SK-N-SH (cell line): ENCODE measurements around the gene SYNE3.

Experiments used
- EP300 ChIP-seq, 2 experiments: IDR thresholded peaks; 2 replicates each; pipeline versions ENCODE4 v1.4.0 to v1.6.1; 2012; ENCODE audit warnings: borderline replicate concordance in 1 of 2, low read depth in 1 of 2, low read length in 1 of 2
- EZH2phosphoT487 ChIP-seq: fragments of 200-600 bp; sonication (generic); IDR thresholded peaks from 2 replicates; pipeline ENCODE4 v1.6.1; 2017; ENCODE audit warnings: low read depth, mixed run types, mild to moderate bottlenecking, antibody characterized with exemption, moderate library complexity, borderline replicate concordance
- FOSL2 ChIP-seq: IDR thresholded peaks from 2 replicates; pipeline ENCODE4 v1.4.0; 2012; ENCODE audit warnings: low read depth, mild to moderate bottlenecking, moderate library complexity, borderline replicate concordance
- FOXJ3 ChIP-seq: sonication (generic); formaldehyde crosslinking; IDR thresholded peaks from 2 replicates; pipeline ENCODE4 v1.5.1; 2020; ENCODE audit warnings: mild to moderate bottlenecking, missing genetic modification reagents
- MAX ChIP-seq: IDR thresholded peaks from 2 replicates; pipeline ENCODE4 v1.4.0; 2012; ENCODE audit warnings: low read depth
- POLR2AphosphoS5 ChIP-seq: IDR thresholded peaks from 2 replicates; pipeline ENCODE4 v1.6.1; 2012; ENCODE audit warnings: low read depth, low read length
- RAD21 ChIP-seq: IDR thresholded peaks from 2 replicates; pipeline ENCODE4 v1.6.1; 2012; ENCODE audit warnings: mild to moderate bottlenecking, low read length
- RCOR1 ChIP-seq: fragments of 150-350 bp; IDR thresholded peaks from 2 replicates; pipeline ENCODE4 v1.6.1; 2017; ENCODE audit warnings: antibody characterized with exemption, low read length
- RFX5 ChIP-seq: IDR thresholded peaks from 2 replicates; pipeline ENCODE4 v1.6.1; 2012; ENCODE audit warnings: mild to moderate bottlenecking, improper control_type of control experiment, low read length
- SIN3A ChIP-seq: IDR thresholded peaks from 2 replicates; pipeline ENCODE4 v1.6.1; 2012; ENCODE audit warnings: low read depth, mild to moderate bottlenecking, low read length, moderate library complexity, borderline replicate concordance
- TEAD4 ChIP-seq: IDR thresholded peaks from 2 replicates; pipeline ENCODE4 v1.4.0; 2012; ENCODE audit warnings: mild to moderate bottlenecking, borderline replicate concordance; ENCODE audit not compliant: insufficient read depth
- TF ChIP-seq, protein P1 (sequence below): fragments of 200-600 bp; sonication (generic); IDR thresholded peaks from 2 replicates; pipeline ENCODE4 v1.6.1; 2017; ENCODE audit warnings: antibody characterized with exemption, mild to moderate bottlenecking, moderate library complexity

- TF ChIP-seq MAX: no peak
- no peak for TF ChIP-seq SIN3A
- no peak for TF ChIP-seq FOXJ3 (CRISPR knock-in tag)
- TF ChIP-seq, protein P1, sequence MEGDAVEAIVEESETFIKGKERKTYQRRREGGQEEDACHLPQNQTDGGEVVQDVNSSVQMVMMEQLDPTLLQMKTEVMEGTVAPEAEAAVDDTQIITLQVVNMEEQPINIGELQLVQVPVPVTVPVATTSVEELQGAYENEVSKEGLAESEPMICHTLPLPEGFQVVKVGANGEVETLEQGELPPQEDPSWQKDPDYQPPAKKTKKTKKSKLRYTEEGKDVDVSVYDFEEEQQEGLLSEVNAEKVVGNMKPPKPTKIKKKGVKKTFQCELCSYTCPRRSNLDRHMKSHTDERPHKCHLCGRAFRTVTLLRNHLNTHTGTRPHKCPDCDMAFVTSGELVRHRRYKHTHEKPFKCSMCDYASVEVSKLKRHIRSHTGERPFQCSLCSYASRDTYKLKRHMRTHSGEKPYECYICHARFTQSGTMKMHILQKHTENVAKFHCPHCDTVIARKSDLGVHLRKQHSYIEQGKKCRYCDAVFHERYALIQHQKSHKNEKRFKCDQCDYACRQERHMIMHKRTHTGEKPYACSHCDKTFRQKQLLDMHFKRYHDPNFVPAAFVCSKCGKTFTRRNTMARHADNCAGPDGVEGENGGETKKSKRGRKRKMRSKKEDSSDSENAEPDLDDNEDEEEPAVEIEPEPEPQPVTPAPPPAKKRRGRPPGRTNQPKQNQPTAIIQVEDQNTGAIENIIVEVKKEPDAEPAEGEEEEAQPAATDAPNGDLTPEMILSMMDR: no peak
- TF ChIP-seq EZH2phosphoT487: no peak
- no peak for TF ChIP-seq TEAD4
- no peak for TF ChIP-seq POLR2AphosphoS5
- no peak for TF ChIP-seq RCOR1
- no peak for TF ChIP-seq RAD21
- no peak for TF ChIP-seq EP300 (IDR thresholded peaks at IDR 0.05; ENCODE audit: borderline replicate concordance in 1 of 2, low read depth in 1 of 2, low read length in 1 of 2)
- TF ChIP-seq RFX5: no peak
- no peak for TF ChIP-seq FOSL2
These were observed 15.5 kb upstream of the SYNE3 start for GRCh38 chr14:95531969-95532368.
